Right hindlimb (tissue), 1 donor: Measurements from ENCODE around the gene EBI3.
"Not testable (repeated sequence)": the region's sequence is repeated elsewhere in the genome, so short reads cannot be mapped to it uniquely, and the experiment has no call there.

Experiments
- DNase-seq: peaks from one replicate; pipeline ENCODE4 v3.0.0-alpha.2; 2018

The EBI3 gene

DNA sequence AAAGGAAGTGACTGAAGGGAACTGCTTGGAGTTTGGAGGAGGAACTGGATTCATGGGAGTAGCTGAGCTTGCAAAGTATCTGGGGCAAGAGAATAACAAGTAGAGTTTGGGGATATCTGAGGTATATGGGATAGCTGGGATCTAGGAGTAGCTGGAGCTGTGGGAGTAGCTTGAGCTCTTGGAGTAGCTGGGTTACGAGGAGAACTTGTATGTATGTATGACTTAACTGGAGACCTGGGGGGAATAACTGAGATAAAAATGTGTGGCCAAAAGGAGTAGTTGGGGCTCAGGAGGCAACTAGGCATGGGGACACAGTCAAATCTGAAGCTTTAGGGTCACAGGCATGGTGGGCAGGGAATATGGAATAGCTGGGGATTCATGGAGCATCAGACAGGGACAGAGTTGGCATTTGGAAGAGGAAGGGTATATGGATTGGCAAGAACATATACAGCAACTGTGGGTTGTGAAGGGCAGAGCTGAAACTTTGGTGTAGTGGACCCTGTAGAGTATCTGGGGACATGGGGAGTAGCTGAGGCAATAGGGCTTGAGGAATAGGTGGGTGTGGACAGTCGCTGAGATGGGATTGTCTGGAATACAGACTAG is 28.3 kb upstream of the EBI3 start:
- no peak for DNase-seq

DNA sequence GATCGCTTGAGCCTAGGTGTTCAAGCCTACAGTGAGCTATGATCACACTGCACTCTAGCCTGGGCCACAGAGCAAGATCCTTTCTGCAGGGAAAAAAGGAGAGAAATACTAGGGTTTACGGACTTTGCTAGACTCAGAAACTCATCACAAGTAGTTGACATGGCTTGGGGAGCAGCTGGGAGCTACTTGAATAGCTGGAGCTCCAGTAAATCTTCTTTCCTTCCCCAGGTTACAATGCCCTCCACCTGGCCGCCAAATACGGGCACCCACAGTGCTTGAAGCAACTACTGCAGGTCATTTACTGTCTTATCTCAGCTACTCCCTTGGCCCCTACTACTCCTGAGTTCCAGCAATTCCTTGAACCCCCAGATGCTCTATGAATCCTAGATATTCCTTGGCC is 27.5 kb upstream of the EBI3 start:
- no peak for DNase-seq

DNA sequence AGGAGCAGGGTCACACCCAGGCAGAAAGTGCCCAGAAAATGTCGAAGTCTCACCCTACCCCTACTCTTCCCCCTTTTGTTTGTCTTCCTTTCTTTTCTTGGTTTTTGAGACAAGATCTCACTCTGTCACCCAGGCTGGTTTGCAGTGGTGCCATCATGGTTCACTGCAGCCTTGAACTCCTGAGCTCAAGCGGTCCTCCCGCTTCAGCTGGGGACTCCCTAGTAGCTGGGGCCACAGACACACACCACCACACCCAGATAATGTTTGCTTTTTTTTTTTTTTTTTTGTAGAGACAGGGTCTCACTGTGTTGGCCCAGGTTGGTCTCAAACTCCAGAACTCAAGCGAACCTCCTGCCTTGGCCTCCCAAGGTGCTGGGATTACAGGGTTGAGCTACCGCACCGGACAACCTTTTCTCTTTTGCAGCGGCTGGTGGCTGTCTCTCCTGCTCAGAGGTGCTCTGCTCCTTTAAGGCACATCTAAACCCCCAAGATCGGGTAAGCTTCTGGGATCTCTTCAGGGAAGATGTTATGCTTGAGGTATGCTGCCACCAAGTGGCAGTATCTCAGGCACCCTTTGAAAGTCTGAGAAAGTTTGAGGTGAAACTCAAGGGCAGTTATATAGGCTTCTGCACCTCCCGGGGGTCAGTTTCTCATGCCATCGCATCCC is 22.4 kb upstream of the EBI3 start:
- DNase-seq: no peak

DNA sequence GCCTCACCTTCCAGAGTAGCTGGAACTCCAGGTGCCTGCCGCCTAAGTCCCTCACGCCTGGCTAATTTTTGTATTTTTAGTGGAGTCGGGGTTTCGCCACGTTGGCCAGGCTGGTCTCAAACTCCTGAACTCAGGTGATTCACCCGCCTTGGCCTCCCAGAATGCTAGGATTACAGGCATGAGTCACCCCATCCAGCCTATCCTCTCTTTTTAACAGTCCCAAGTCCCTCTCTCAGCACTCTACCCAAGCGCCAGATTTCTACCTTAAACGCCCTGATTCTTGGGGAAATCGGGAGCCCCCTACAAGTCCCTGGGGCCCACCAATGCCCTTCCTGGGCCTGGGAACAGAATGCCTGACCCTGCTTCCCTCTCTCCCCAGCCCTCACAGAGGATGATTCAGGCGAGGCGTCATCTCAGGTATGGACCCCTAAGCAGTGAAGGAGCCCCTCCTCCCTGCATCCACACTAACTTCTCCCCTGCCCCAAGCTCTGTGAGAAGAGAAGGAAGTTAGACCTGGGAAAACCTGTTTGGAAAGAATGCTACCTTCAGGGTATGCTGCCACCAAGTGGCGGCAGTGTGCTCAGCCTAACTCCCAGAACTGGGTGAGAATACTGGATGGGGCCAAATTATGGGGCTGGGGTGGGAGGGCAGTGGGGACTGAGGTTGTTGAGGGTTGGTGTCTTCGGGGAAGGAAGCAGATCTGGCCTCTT is 20.8 kb upstream of the EBI3 start:
- DNase-seq: no peak

DNA sequence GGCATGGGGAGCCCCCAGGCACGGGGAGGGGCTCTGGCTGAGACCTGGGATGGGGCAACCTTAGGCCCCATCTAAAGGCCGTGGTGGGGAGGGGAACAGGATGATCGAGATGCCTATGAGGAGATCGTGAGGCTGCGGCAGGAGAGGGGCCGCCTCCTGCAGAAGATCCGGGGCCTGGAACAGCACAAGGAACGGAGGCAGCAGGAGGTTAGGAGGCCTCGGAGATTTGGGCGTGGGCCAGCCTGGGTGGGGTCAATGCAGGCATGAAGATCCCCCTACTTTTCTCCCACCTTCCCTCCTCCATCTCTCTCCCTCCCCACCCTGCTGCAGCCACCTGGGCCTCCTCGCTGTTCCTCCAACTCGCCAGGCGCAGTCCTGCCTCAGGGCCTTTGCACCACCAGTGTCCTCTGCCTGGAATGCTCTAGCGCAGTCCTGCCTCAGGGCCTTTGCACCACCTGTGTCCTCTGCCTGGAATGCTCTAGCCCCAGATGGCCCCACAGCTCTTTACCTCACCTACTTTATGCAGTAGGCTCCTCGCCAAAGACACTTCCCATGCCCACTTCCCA is 19.1 kb upstream of the EBI3 start:
- no peak for DNase-seq

DNA sequence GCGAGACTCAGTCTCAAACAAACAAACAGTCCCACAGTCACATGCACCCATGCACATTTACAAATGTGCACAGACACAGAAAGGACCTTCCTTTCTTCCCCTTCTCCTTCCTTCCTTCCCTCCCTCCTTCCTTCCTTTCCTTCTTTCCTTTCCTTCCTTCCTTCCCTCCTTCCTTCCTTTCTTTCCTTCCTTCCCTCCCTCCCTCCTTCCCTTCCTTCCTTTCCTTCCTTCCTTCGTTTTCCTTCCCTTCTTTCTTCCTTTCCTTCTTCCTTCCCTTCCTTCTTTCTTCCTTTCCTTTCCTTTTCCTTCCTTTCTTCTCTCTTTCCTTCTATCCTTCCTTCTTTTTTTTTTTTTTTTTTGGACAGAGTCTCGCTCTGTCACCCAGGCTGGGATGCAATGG is 16.2 kb upstream of the EBI3 start:
- no peak for DNase-seq

DNA sequence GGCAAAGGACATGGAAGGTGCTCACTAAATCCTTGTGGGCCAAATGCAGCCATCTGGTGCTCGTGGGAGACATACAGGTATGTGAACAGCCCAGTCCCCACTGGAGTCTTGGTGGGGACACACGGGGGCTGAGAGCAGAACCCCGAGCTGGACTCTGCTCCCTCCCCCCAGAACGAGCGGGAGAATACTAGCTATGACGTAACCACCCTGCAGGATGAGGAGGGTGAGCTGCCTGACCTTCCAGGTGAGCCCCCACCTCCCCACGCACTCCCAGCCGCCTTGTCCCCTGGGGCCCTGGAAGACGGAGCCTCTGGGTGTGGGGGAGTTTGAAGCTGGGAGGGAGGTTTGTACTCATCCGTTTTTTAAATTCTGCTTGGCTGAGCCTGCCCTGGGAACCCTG is 13.5 kb upstream of the EBI3 start:
- DNase-seq: no peak

DNA sequence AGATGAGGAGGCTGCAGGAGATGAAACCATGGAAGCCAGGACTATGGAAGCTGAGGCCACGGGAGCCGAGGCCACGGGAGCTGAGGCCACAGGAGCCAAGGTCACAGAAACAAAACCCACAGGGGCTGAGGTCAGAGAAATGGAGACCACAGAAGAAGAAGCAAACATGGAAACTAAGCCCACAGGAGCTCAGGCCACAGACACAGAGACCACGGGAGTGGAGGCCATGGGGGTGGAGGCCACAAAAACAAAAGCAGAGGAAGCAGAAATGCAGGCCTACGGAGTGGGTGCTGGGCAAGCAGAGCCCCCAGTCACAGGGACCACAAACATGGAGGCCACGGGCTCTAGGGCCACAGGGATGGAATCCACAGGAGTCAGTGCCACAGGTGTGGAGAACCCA is 12.5 kb upstream of the EBI3 start:
- DNase-seq: no peak

DNA sequence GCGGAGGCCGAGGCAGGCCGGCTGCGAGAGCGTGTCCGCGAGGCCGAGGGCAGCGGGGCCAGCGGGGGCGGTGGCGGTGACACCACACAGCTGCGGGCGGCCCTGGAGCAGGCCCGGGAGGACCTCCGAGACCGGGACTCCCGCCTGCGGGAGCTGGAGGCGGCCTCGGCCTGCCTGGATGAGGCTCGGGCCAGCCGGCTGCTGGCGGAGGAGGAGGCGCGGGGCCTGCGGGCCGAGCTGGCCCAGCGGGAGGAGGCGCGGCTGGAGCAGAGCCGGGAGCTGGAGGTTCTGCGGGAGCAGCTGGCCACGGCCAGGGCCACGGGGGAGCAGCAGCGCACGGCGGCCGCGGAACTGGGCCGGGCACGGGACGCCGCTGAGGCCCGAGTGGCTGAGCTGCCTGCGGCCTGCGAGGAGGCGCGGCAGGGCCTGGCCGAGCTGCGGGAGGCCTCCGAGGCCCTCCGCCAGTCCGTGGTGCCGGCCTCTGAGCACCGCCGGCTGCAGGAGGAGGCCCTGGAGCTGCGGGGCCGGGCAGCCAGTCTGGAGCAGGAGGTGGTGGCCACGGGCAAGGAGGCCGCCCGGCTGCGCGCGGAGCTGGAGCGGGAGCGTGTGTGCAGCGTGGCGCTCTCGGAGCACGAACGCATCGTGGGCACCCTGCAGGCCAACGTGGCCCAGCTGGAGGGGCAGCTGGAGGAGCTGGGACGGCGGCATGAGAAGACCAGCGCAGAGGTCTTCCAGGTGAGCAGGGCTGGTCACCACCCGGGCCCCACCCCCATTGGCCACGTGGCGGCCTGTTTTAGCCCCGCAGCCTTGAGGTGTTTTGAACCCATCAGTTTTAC is 11.7 kb upstream of the EBI3 start:
- DNase-seq: no peak

DNA sequence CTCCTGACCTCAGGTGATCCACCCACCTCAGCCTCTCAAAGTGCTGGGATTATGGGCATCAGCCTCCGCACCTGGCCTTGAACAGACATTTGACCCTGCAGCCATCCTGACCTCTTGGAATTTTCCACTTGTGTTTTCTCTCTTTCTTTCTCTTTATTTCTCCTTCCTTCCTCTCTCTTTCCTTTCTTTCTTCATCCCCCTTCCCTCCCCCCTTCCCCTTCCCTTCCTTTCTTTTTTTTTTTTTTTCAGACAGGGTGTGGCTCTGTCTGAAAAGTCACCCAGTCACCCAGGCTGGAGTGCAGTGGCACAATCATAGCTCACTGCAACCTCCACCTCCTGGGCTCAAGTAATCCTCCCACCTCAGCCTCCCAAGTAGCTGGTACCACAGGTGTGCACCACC is 10.8 kb upstream of the EBI3 start:
- DNase-seq: not testable (repeated sequence)

DNA sequence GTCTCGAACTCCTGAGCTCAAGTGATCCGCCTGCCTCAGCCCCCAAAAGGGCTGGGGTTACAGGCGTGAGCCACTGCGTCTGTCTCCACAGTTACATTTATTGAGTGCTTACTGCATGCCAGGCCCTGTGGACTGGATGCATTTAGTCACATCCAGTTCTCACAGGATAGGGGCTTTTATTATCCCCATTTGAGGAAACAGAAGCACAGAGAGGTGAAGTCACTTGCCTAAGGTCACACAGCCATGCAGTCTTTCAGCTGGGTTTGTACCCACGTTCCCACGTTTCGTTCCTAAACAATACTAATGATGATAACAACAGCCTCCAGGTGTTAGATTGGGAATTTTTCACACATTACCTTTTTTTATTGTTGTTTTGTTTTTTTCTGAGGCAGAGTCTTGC is 9.1 kb upstream of the EBI3 start:
- DNase-seq: no peak

DNA sequence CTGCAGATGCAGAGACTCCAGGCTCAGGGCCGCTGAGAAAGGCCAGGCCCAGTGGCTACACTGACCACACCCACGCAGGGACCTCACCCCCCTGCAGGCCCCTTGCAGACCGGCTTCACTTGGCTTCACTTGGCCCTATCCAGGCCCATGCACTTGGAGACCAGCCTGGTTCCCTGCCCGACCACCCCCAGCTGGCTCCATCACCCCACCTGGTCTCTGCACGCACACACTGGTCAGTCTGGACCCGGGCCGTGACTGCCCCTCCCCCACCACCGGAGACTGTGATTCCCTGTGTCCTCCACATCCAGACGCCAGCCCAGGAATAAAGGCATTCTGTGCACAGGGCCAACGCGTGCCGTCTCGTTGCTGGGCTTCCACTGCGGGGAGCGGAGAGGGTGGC is 4.9 kb upstream of the EBI3 start:
- peak; percentile 49 for DNase-seq

DNA sequence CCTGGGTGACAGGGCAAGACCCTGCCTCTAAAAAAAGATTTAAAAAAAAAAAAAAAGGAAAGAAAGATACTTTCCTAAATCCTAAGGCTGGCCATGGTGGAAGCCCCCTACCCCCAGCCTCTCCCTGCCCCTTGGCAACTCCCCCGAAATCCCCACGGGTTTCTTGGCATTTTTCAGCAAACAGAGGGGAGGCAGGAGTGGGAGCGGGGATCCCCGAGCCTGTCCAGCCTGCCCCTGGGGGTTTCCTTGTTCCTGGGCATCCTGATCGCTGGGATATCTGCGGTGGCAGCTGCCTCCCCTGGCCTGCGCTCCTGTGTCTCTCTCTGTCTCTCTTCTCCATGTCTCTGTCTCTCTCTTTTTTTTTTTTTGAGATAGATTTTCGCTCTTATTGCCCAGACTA is 3.4 kb upstream of the EBI3 start:
- no peak for DNase-seq

DNA sequence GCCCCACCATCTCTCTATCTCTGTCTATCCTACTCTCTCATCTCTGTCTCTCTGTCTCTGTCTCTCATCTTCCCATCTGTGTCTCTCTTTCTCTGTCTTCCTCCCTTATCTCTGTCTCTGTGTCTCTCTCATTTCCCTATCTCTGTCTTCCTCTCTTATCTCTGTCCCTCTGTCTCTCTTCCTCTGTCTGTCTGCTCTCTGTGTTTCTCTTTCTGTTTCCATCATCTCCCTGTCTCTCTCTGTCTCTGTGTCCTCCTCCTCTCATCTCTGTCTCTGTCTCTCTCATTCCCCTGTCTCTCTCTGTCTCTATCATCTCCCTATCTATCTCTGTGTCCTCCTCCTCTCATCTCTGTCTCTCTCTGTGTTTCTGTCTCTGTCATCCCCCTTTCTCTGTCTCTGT is 1.6 kb upstream of the EBI3 start:
- no peak for DNase-seq

DNA sequence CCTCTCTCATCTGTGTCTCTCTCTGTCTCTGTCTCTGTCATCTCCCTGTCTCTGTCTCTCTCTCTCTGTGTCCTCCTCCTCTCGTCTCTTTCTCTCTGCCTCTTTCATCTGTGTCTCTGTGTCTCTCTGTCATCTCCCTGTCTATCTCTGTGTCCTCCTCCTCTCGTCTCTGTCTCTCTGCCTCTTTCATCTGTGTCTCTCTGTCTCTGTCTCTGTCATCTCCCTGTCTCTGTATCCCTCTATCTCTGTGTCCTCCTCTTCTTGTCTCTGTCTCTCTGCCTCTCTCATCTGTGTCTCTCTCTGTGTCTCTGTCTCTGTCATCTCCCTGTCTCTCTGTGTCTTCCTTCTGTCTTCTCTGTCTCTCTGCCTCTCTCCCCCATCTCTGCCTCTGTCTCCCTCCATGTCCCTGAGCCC is 551 bp upstream of the EBI3 start:
- no peak for DNase-seq

DNA sequence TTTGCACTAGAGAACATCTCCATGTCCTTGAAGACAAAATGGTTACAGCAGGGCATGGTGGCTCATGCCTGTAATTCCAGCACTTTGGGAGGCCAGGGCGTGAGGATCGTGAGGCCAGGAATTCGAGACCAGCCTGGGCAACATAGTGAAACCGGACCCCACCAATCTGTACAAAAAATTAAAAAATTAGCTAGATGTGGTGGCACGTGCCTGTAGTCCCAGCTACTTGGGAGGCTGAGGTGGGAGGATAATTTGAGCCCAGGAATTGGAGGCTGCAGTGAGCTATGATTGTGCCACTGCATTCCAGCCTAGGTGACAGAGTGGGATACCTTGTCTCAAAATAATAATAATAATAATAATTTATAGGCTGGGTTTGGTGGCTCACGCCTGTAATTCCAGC is 914 bp downstream of the EBI3 start:
- not testable (repeated sequence) for DNase-seq

DNA sequence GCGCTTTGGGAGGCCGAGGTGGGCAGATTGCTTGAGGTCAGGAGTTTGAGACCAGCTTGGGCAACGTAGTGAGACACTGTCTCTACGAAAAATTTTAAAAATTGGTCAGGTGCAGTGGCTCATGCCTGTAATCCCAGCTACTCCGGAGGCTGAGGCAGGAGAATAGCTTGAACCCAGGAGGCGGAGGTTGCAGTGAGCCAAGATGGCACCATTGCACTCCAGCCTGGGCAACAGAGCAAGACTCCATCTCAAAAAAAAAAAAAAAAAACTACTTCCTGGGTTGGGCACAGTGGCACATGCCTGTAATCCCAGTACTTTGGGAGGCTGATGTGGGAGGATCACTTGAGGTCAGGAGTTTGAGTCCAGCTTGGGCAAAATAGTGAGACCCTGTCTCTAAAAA is 2.2 kb downstream of the EBI3 start:
- DNase-seq: not testable (repeated sequence)

DNA sequence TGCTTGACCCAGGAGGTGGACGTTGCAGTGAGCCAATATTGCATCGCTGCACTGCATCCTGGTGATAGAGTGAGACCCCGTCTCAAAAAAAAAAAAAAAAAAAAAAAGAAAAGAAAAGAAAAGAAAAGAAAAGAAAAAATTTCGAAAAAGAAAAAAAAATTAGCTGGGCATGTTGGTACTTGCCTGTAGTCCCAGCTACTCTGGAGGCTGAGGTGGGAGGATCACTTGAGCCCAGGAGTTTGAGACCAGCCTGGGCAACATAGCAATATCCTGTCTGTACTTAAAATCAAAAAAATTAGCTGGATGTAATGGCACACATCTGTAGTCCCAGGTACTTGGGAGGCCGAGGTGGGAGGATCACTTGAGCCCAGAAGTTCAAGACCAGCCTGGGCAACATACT is 2.8 kb downstream of the EBI3 start:
- not testable (repeated sequence) for DNase-seq

DNA sequence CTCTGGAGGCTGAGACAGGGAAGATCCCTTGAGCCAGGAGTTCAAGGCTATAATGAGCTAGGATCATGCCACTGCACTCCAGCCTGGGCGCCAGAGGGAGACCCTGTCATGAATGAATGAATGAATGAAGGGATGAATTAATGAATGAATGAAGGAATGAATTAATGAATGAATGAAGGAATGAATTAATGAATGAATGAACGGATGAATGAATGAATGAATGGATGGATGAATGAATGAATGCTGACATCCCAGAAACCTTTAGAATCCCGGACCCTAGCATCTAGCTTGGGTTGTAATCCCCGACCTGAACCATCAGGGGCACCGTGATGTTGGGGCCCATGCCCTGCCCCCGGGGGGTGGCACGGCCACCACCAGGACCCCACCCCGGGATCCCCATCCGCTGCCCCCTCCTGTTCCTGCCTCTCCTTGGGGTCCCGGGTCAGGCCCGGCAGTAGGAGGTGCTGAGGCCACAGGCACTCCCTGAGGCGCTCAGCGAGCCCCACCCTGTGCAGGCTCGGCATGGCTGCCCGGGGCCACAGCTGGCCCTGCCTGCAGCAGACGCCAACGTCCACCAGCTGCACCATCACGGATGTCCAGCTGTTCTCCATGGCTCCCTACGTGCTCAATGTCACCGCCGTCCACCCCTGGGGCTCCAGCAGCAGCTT is 3.4 kb downstream of the EBI3 start:
- DNase-seq: peak; percentile 52

DNA sequence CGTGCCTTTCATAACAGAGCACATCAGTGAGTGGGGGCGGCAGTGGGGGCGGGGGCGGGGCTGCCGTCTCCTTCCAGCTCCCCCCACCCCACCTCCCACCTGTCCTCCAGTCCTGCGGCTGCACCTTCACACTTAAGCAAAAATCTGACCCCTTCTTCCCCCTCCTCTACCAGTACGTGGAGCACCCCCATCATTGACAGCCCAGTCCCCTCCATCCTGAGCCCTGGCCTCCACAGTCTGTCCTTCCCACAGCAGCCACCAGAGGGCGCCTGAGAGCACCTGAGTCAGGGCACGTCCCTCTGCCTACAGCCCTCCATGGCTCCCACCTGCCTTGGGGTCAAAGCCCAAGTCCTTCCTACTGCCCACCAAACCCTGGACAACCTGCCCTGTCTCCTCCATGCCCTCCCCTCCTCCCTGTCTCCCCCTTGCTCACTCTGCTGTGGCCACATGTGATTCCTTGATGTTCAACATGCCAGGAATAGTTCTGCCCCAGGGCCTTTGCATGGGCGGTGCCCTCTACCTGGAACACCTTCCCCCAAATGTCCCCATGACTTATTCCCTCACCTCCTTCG is 4.0 kb downstream of the EBI3 start:
- DNase-seq: peak; percentile 62

DNA sequence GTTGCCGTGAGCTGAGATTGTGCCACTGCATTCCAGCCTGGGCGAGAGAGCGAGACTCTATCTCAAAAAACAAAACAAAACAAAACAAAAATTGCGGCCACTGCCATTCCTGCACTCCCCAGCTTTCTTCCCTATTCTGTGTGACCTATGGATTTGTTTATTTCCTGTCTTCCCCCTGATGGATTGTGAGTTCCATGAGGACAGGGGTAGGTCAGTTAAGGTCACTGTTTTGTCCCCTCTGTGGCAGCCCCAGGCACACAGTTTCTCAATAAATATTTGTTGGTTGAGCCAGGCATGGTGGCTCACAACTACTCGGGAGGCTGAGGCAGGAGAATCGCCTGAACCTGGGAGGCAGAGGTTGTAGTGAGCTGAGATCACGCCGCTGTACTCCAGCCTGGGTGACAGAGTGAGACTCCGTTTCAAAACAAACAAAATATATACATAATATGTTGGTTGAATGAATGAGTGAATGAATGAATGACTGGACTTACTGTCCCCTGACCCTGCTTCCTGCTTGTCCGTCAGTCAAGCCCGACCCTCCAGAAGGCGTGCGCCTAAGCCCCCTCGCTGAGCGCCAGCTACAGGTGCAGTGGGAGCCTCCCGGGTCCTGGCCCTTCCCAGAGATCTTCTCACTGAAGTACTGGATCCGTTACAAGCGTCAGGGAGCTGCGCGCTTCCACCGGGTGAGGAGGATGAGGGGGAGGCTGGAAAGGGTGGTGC is 5.0 kb downstream of the EBI3 start:
- no peak for DNase-seq

DNA sequence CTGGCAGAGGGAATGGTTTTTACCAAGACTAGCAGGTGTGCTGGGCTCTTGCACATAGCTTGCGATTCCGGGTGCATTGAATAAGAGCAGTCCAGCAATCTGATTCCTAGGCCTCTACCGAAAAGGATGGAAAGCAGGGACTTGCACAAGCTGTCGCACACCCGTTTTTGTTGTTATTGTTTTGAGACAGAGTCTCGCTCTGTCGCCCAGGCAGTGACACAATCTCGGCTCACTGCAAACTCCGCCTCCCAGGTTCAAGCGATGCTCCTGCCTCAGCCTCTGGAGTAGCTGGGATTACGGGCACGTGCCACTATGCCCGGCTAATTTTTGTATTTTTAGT is 5.5 kb downstream of the EBI3 start:
- no peak for DNase-seq
